Measurements from ENCODE around the gene KRTAP5-8.
"Not testable (repeated sequence)": the region's sequence is repeated elsewhere in the genome, so short reads cannot be mapped to it uniquely, and the experiment has no call there.

Gene KRTAP5-8

DNA sequence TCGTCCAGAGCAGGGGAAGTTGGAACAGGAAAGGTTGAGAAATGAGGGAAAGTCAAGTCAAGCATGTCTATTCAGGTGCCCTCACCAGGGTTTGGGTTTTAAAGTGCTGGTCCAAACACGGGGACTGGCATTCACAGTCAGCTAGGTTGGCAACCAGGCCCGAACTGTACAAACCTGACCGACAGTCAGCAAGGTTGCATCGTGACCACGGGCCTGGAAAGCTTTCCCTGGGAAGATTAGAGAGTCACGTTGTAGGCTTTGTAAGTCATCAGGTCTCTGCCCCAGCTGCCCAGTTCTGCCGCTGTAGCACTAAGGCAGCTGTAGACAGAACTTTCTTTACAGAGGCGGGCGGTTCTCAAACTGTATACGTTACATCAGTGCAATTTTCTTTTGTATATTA is 35.0 kb downstream of the KRTAP5-8 start:
- H3K36me3 ChIP-seq (ENCODE audit: control insufficient read depth, insufficient read depth, low read length), result no peaks in the 10 kb centered on the region
- no peak overlapping the region for H3K4me3 ChIP-seq (ENCODE audit: low read depth, low read length)
- H3K27me3 ChIP-seq (ENCODE audit: control insufficient read depth, insufficient read depth, low read length), result no peaks in the 10 kb centered on the region
- H3K9me3 ChIP-seq (ENCODE audit: control insufficient read depth, low read length), result no peaks in the 10 kb centered on the region
- no peak overlapping the region for H3K4me2 ChIP-seq (ENCODE audit: low read length)
- no peak overlapping the region for H3K9ac ChIP-seq
- no peak for TF ChIP-seq CTCF (IDR thresholded peaks at IDR 0.05)
- no peak overlapping the region for H3K27ac ChIP-seq
- H2AFZ ChIP-seq, result no peak overlapping the region
- H3K4me1 ChIP-seq, result no peaks in the 10 kb centered on the region
- H3K79me2 ChIP-seq, result no peaks in the 10 kb centered on the region

- no peaks in the 10 kb centered on the region for H3K4me1 ChIP-seq
- no peak overlapping the region for H3K27ac ChIP-seq
- H3K79me2 ChIP-seq, result no peaks in the 10 kb centered on the region
- H3K4me3 ChIP-seq (ENCODE audit: low read depth, low read length), result no peak overlapping the region
- no peaks in the 10 kb centered on the region for H3K9me3 ChIP-seq (ENCODE audit: control insufficient read depth, low read length)
- no peak overlapping the region for H3K4me2 ChIP-seq (ENCODE audit: low read length)
- no peaks in the 10 kb centered on the region for H3K36me3 ChIP-seq (ENCODE audit: control insufficient read depth, insufficient read depth, low read length)
- H3K27me3 ChIP-seq (ENCODE audit: control insufficient read depth, insufficient read depth, low read length), result no peaks in the 10 kb centered on the region
- H3K9ac ChIP-seq, result no peak overlapping the region
- no peak for TF ChIP-seq CTCF (IDR thresholded peaks at IDR 0.05)
- no peak overlapping the region for H2AFZ ChIP-seq
Measured at GRCh38 chr11:71574418-71574817, 36.6 kb downstream of the KRTAP5-8 start.

DNA sequence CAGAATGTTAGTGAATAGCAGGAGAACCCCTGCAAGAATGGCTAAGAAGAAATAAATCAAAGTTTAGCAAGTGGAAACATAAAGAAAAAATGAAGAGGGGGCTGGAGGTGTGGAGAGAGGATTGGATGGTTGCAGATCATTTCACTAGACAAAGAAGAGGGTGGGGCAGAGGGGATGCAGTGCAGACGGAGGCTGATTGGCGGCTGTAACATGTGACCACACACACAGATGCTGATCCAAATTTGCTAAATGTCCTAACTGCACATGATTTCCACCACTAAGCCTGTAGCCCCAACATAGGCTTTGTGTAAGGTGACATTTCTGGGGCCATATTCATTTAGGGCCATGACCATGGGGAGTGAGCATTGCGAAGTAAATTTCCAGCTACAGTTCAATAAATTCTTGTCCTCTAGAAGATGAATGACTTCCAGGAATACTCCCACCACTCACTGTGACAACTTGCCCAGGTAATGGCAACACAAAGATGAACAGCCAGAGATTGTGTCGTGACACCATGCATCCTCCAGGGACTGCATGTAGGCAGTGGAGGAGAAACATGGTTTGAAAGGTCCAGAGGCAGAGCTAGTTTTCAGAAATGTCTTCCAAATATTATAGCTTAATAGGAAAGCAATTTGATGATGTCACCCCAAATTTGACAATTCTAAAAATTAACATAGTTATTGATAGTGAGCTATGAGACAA is 38.0 kb downstream of the KRTAP5-8 start:
- no peaks in the 10 kb centered on the region for H3K4me1 ChIP-seq
- H3K4me2 ChIP-seq (ENCODE audit: low read length), result no peak overlapping the region
- no peak overlapping the region for H3K9ac ChIP-seq
- TF ChIP-seq CTCF (IDR thresholded peaks at IDR 0.05), result no peak
- no peak overlapping the region for H2AFZ ChIP-seq
- no peak overlapping the region for H3K4me3 ChIP-seq (ENCODE audit: low read depth, low read length)
- no peaks in the 10 kb centered on the region for H3K79me2 ChIP-seq
- H3K9me3 ChIP-seq (ENCODE audit: control insufficient read depth, low read length), result no peaks in the 10 kb centered on the region
- no peaks in the 10 kb centered on the region for H3K36me3 ChIP-seq (ENCODE audit: control insufficient read depth, insufficient read depth, low read length)
- no peak overlapping the region for H3K27ac ChIP-seq
- no peaks in the 10 kb centered on the region for H3K27me3 ChIP-seq (ENCODE audit: control insufficient read depth, insufficient read depth, low read length)

DNA sequence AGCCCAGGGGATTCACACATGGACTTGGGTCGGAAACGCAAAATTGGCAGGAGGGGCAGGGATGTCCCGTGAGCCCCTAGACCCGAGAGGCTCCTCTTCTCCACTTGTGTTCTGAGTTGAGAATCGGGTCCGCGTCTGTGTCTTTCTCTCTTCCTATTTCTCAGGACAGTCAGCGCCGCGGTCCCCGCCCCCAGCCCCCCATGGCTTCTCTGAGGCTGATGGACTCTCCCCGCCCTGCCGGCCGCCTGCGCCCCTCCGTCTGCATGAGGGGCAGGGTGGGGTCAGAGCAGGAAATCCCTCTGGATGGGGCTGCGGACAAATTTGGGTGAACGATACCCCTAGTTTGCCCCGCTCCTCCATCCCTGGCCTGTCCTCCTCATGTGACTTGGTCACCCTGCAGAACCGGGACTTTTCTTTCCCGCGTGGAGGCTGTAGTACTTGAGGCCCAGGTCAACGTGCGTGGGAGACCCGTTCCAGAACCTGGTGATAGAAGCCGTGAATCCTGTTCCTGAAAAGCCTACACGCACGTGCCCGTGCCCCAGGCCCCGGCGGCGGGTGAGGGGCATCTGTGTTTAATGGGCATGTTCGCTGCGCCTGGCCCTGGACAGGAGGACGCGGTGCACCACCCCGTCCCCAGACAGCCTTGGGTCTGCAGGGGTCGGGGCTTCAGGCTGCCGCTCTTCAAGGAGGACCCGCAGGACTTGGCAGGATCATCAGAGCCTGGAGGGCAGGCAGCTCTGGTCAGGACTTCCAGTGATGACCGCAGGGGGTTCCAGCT is 39.1 kb downstream of the KRTAP5-8 start:
- not testable (repeated sequence) for H2AFZ ChIP-seq; H3K9me3 ChIP-seq (ENCODE audit: control insufficient read depth, low read length); H3K4me3 ChIP-seq (ENCODE audit: low read depth, low read length); H3K27me3 ChIP-seq (ENCODE audit: control insufficient read depth, insufficient read depth, low read length); H3K4me2 ChIP-seq (ENCODE audit: low read length); H3K79me2 ChIP-seq; H3K27ac ChIP-seq; H3K9ac ChIP-seq; H3K4me1 ChIP-seq; H3K36me3 ChIP-seq (ENCODE audit: control insufficient read depth, insufficient read depth, low read length)

DNA sequence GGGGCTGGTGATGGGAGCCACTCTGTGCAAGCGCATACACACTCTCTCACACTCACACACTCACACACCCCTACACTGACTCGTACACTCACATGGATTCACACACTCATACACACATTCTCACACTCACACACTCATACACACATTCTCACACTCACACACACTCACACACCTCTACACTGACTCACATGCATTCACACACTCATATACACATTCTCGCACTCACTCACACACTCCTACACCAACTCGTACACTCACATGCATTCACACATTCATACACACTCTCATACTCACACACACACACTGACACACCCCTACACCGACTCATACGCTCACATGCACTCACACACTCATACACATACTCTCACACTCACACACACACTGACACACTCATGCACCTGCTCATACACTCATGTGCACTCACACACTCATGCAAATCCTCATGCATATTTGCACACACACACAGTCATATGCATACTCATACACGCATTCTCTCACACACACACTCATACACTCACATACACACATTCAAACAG is 39.7 kb downstream of the KRTAP5-8 start:
- Histone ChIP-seq H3K36me3 (ENCODE audit: control insufficient read depth, insufficient read depth, low read length) (no peaks in the 10 kb centered on the region), H3K27me3 (ENCODE audit: control insufficient read depth, insufficient read depth, low read length) (no peaks in the 10 kb centered on the region), H3K79me2 (no peaks in the 10 kb centered on the region), H3K4me2 (ENCODE audit: low read length) (no peak overlapping the region), H3K27ac (no peak overlapping the region), H3K9ac (no peak overlapping the region), H3K9me3 (ENCODE audit: control insufficient read depth, low read length) (no peaks in the 10 kb centered on the region), H3K4me3 (ENCODE audit: low read depth, low read length) (no peak overlapping the region), H3K4me1 (no peaks in the 10 kb centered on the region), H2AFZ (no peak overlapping the region)
- no peak for TF ChIP-seq CTCF (IDR thresholded peaks at IDR 0.05)

- H2AFZ ChIP-seq; H3K27me3 ChIP-seq (ENCODE audit: control insufficient read depth, insufficient read depth, low read length); H3K9me3 ChIP-seq (ENCODE audit: control insufficient read depth, low read length); H3K9ac ChIP-seq; H3K4me2 ChIP-seq (ENCODE audit: low read length); H3K4me3 ChIP-seq (ENCODE audit: low read depth, low read length); H3K79me2 ChIP-seq; H3K36me3 ChIP-seq (ENCODE audit: control insufficient read depth, insufficient read depth, low read length); H3K4me1 ChIP-seq; H3K27ac ChIP-seq: not testable (repeated sequence)
Measured at GRCh38 chr11:71579513-71579912, 41.7 kb downstream of the KRTAP5-8 start.

Data from parathyroid adenoma (tissue), 2 donors.